Measurements from ENCODE around the gene TPH1.

Gene TPH1

GRCh38 chr11:18036456-18036855 is 9.6 kb downstream of the TPH1 start:
- TF ChIP-seq, protein P1, sequence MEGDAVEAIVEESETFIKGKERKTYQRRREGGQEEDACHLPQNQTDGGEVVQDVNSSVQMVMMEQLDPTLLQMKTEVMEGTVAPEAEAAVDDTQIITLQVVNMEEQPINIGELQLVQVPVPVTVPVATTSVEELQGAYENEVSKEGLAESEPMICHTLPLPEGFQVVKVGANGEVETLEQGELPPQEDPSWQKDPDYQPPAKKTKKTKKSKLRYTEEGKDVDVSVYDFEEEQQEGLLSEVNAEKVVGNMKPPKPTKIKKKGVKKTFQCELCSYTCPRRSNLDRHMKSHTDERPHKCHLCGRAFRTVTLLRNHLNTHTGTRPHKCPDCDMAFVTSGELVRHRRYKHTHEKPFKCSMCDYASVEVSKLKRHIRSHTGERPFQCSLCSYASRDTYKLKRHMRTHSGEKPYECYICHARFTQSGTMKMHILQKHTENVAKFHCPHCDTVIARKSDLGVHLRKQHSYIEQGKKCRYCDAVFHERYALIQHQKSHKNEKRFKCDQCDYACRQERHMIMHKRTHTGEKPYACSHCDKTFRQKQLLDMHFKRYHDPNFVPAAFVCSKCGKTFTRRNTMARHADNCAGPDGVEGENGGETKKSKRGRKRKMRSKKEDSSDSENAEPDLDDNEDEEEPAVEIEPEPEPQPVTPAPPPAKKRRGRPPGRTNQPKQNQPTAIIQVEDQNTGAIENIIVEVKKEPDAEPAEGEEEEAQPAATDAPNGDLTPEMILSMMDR (IDR thresholded peaks at IDR 0.05; ENCODE audit: low read depth, low read length, missing control alignments) = no peak
- DNase-seq (ENCODE audit: extremely low read depth, low read depth) = no peak
- H3K4me3 ChIP-seq (replicated peaks; ENCODE audit: low read depth, low read length) = no peak overlapping the region

GRCh38 chr11:18027475-18027874 is 18.6 kb downstream of the TPH1 start:
- DNase-seq (ENCODE audit: extremely low read depth, low read depth) = no peak
- H3K4me3 ChIP-seq (replicated peaks; ENCODE audit: low read depth, low read length) = no peak overlapping the region
- TF ChIP-seq, protein P1 (IDR thresholded peaks at IDR 0.05; ENCODE audit: low read depth, low read length, missing control alignments) = no peak

DNA sequence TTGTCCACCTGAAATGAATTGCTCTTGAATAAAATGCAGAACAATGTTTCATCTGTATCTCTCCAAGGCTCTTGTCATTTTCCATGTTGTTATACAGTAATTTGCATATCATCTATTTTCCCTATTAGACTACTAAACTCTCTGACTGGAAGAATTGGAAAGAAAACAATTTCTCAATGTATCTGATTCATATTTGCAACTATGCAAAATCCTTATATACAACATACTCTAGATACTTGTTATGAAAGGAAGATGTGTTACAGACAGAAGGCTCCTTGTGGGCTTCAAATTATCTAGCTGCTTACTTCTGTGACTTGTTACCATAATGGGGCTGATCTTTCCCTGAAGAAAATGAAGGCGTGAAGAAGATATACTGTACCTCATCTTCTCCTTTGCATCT is 23.6 kb downstream of the TPH1 start:
- TF ChIP-seq, protein P1 (IDR thresholded peaks at IDR 0.05; ENCODE audit: low read depth, low read length, missing control alignments) = no peak
- DNase-seq (ENCODE audit: extremely low read depth, low read depth) = no peak
- H3K4me3 ChIP-seq (replicated peaks; ENCODE audit: low read depth, low read length) = no peak overlapping the region

- no peak for DNase-seq (ENCODE audit: extremely low read depth, low read depth)
- H3K4me3 ChIP-seq (replicated peaks; ENCODE audit: low read depth, low read length) = no peak overlapping the region
- TF ChIP-seq, protein P1 (IDR thresholded peaks at IDR 0.05; ENCODE audit: low read depth, low read length, missing control alignments) = no peak
These were observed 26.4 kb downstream of the TPH1 start for GRCh38 chr11:18019650-18020049.

GRCh38 chr11:18016789-18017188 is 29.3 kb downstream of the TPH1 start:
- TF ChIP-seq, protein P1 (IDR thresholded peaks at IDR 0.05; ENCODE audit: low read depth, low read length, missing control alignments) = no peak
- DNase-seq (ENCODE audit: extremely low read depth, low read depth) = no peak

GRCh38 chr11:18014876-18015275 is 31.2 kb downstream of the TPH1 start:
- TF ChIP-seq, protein P1 (IDR thresholded peaks at IDR 0.05; ENCODE audit: low read depth, low read length, missing control alignments) = no peak
- DNase-seq (ENCODE audit: extremely low read depth, low read depth) = no peak
- H3K4me3 ChIP-seq (replicated peaks; ENCODE audit: low read depth, low read length) = no peak overlapping the region

More at GRCh38 chr11:18016789-18017188, 29.3 kb downstream of the TPH1 start:
- H3K4me3 ChIP-seq (replicated peaks; ENCODE audit: low read depth, low read length) = no peak overlapping the region

DNA sequence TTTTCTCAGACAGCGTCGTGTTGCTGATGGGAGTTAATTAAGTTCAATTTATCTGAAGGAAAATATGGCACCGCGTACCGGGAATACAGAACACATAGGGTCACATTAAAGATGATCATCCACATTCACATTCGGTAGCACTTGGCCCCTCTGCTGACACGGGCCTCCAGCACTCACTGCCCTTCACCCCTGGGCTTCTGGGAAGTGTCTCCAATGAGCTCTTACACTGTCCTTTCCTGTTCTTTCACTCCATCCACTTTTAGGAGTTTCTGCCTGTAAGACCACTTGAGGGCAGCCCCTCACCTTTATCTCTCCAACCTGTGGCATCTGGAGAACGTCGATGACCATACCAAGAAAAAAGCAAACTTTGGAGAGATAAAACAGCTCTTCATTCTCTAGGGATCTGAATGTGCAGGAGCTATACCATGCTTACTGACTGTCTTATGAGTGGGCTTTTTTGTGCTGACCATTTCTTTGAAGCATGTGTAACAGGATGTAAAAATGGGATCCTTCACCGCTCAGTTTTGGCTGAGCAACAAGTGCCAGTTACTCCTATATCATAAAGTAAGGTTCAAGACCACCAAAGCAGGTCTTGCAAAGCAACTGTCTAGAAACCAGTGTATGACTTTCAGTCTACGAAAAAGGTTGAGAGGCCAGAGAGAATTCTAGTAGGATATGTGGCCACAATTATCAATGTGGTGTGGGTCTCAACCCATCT is 32.1 kb downstream of the TPH1 start:
- TF ChIP-seq, protein P1 (IDR thresholded peaks at IDR 0.05; ENCODE audit: low read depth, low read length, missing control alignments) = no peak
- peak overlapping the region; percentile 66 for H3K4me3 ChIP-seq (replicated peaks; ENCODE audit: low read depth, low read length)
- DNase-seq (ENCODE audit: extremely low read depth, low read depth) = no peak
